H1 (cell line): ENCODE measurements around the gene SCARB2. TPM values are rescaled to one million over a fixed set of nuclear protein-coding genes. Genes with fewer than 3 reads are reported as not detected.

ENCODE experiments used
- ATF3 ChIP-seq: IDR thresholded peaks from 2 replicates; pipeline ENCODE4 v1.6.1; 2011; ENCODE audit warnings: low read depth, mild to moderate bottlenecking, low read length; ENCODE audit not compliant: insufficient read depth
- CHD1 ChIP-seq: IDR thresholded peaks from 2 replicates; pipeline ENCODE4 v1.6.1; 2012; ENCODE audit warnings: low read depth, low read length, improper control_type of control experiment
- CHD7 ChIP-seq: fragments of 300-600 bp; sonication (generic); IDR thresholded peaks from 2 replicates; pipeline ENCODE4 v1.7.1; 2012; ENCODE audit warnings: low read length, moderate library complexity, mild to moderate bottlenecking, inconsistent platforms; ENCODE audit not compliant: insufficient replicate concordance
- KDM1A ChIP-seq: fragments of 200-600, 300-600 bp; sonication (generic); IDR thresholded peaks from 2 replicates; pipeline ENCODE4 v1.7.1; 2016; ENCODE audit warnings: mild to moderate bottlenecking, low read length, borderline replicate concordance
- KDM5A ChIP-seq: fragments of 200-600 bp; IDR thresholded peaks from 2 replicates; pipeline ENCODE4 v1.7.1; 2012; ENCODE audit warnings: mild to moderate bottlenecking, low read length, inconsistent platforms, mixed read lengths
- SP1 ChIP-seq: IDR thresholded peaks from 2 replicates; pipeline ENCODE4 v1.6.1; 2011; ENCODE audit warnings: low read depth, low read length
- SUZ12 ChIP-seq: fragments of 200-600 bp; sonication (generic); IDR thresholded peaks from 2 replicates; pipeline ENCODE4 v1.6.1; 2012; ENCODE audit warnings: mild to moderate bottlenecking, inconsistent platforms, low read length, moderate library complexity, mixed read lengths
- ZNF274 ChIP-seq: IDR thresholded peaks from 2 replicates; pipeline ENCODE4 v1.7.0; 2012; ENCODE audit warnings: low read length, borderline replicate concordance; ENCODE audit errors: extremely low read depth
- polyA plus RNA-seq, 7 experiments: library from polyadenylated mRNA; depleted of rRNA in 3 of 7; stranded (reverse) in 5 of 7; unstranded in 2 of 7; fragments of >200 nt in 5 of 7; fragments of 200-250 nt in 2 of 7; gene quantifications; 1 replicate in 5 of 7; 2 replicates in 1 of 7; 4 replicates in 1 of 7; pipeline versions ENCODE4 v1.2.1 to v1.2.3, GENCODE V29; 2011 to 2013; ENCODE audit warnings: missing spikeins in 2 of 7, mixed read lengths in 2 of 7
- total RNA-seq: library from RNA; stranded (reverse); fragmentation: NEBNext Ultra II Directional; extraction: Animal tissue kit (Norgen Biotek cat#: 25700); gene quantifications from 2 replicates; pipeline ENCODE4 v1.2.1, GENCODE V29; 2021

Gene SCARB2
- total and polyA plus RNA-seq, 2 of the 8 experiments (the other 6 are each of a cell fraction or from before 2014, with no cell fraction given): 18.5 to 35.7 TPM

- TF ChIP-seq CHD7 (no peak), SUZ12 (no peak), CHD1 (no peak), KDM1A (no peak), ATF3 (no peak), ZNF274 (no peak), KDM5A (no peak), SP1 (no peak)
Observed at GRCh38 chr4:76215077-76215476, 1.5 kb upstream of the SCARB2 start (continued).
